GM18505 (cell line): Measurements from ENCODE around the gene LHFPL6.

Experiments
- ATAC-seq: cut with Tn5 transposase; IDR thresholded peaks from one replicate; pipeline ENCODE4 v1.9.1; 2021; ENCODE audit not compliant: unreplicated experiment
- POLR2A ChIP-seq: IDR thresholded peaks from 4 replicates; pipeline ENCODE4 v1.6.1; 2011; ENCODE audit warnings: borderline replicate concordance; ENCODE audit not compliant: insufficient read depth, insufficient read length; ENCODE audit errors: extremely low read depth

The LHFPL6 gene

GRCh38 chr13:39561971-39562370, 41.0 kb downstream of the LHFPL6 start:
- ATAC-seq: no peak
- no peak for TF ChIP-seq POLR2A

GRCh38 chr13:39559847-39560246, 43.1 kb downstream of the LHFPL6 start:
- no peak for TF ChIP-seq POLR2A
- ATAC-seq: no peak

GRCh38 chr13:39557285-39557955, 45.6 kb downstream of the LHFPL6 start:
- TF ChIP-seq POLR2A: no peak
- no peak for ATAC-seq

- no peak for TF ChIP-seq POLR2A
- no peak for ATAC-seq
Measured at GRCh38 chr13:39556866-39557265, 46.1 kb downstream of the LHFPL6 start.

GRCh38 chr13:39554371-39554770, 48.6 kb downstream of the LHFPL6 start:
- ATAC-seq: no peak

GRCh38 chr13:39552246-39552645, 50.7 kb downstream of the LHFPL6 start:
- no peak for ATAC-seq
- TF ChIP-seq POLR2A: no peak

More at GRCh38 chr13:39554371-39554770, 48.6 kb downstream of the LHFPL6 start:
- no peak for TF ChIP-seq POLR2A

GRCh38 chr13:39550931-39551330, 52.1 kb downstream of the LHFPL6 start:
- no peak for ATAC-seq
- no peak for TF ChIP-seq POLR2A

GRCh38 chr13:39547108-39547507, 55.9 kb downstream of the LHFPL6 start:
- ATAC-seq: no peak
- TF ChIP-seq POLR2A: no peak

- no peak for TF ChIP-seq POLR2A
Measured at GRCh38 chr13:39542361-39542760, 60.6 kb downstream of the LHFPL6 start.

GRCh38 chr13:39540929-39541605, 61.9 kb downstream of the LHFPL6 start:
- no peak for TF ChIP-seq POLR2A
- no peak for ATAC-seq

More at GRCh38 chr13:39542361-39542760, 60.6 kb downstream of the LHFPL6 start:
- no peak for ATAC-seq

- ATAC-seq: no peak
- no peak for TF ChIP-seq POLR2A
Measured at GRCh38 chr13:39538816-39539790, 63.9 kb downstream of the LHFPL6 start.

- no peak for ATAC-seq
- TF ChIP-seq POLR2A: no peak
Measured at GRCh38 chr13:39536906-39537305, 66.1 kb downstream of the LHFPL6 start.

- ATAC-seq: no peak
- TF ChIP-seq POLR2A: no peak
Measured at GRCh38 chr13:39536274-39536673, 66.7 kb downstream of the LHFPL6 start.

- TF ChIP-seq POLR2A: no peak
- ATAC-seq: no peak
Measured at GRCh38 chr13:39533651-39534150, 69.3 kb downstream of the LHFPL6 start.

- TF ChIP-seq POLR2A: no peak
- ATAC-seq: no peak
Measured at GRCh38 chr13:39531646-39532045, 71.3 kb downstream of the LHFPL6 start.
